NCI-H1105 (cell line): ENCODE data around the gene SNN.

Source experiments
- DNase-seq: peaks from one replicate; lab custom pipeline; 2025; lab: John Stamatoyannopoulos, UW

The SNN gene

GRCh38 chr16:11635113-11635652 is 33.1 kb upstream of the SNN start:
- no peak for DNase-seq

GRCh38 chr16:11635679-11636171 is 32.5 kb upstream of the SNN start:
- no peak for DNase-seq

GRCh38 chr16:11636172-11636721 is 32.0 kb upstream of the SNN start:
- DNase-seq, result no peak

GRCh38 chr16:11637320-11637719 is 30.9 kb upstream of the SNN start:
- no peak for DNase-seq

- no peak for DNase-seq
These were observed 30.1 kb upstream of the SNN start for GRCh38 chr16:11638140-11638539.

GRCh38 chr16:11639008-11639562 is 29.2 kb upstream of the SNN start:
- no peak for DNase-seq

GRCh38 chr16:11639925-11640899 is 28.0 kb upstream of the SNN start:
- peak; percentile 36 for DNase-seq

GRCh38 chr16:11640987-11641817 is 27.1 kb upstream of the SNN start:
- peak; percentile 51 for DNase-seq

- DNase-seq, result no peak
These were observed 25.5 kb upstream of the SNN start for GRCh38 chr16:11642765-11643116.

GRCh38 chr16:11649276-11649675 is 19.0 kb upstream of the SNN start:
- DNase-seq, result no peak

GRCh38 chr16:11650641-11651591 is 17.3 kb upstream of the SNN start:
- DNase-seq, result no peak

GRCh38 chr16:11651796-11652195 is 16.5 kb upstream of the SNN start:
- no peak for DNase-seq

- DNase-seq, result no peak
These were observed 12.6 kb upstream of the SNN start for GRCh38 chr16:11655655-11656054.

GRCh38 chr16:11657556-11657955 is 10.7 kb upstream of the SNN start:
- no peak for DNase-seq

- no peak for DNase-seq
These were observed 9.2 kb upstream of the SNN start for GRCh38 chr16:11658896-11659708.

GRCh38 chr16:11660565-11660964 is 7.7 kb upstream of the SNN start:
- no peak for DNase-seq

- no peak for DNase-seq
These were observed 5.7 kb upstream of the SNN start for GRCh38 chr16:11662582-11662981.

- DNase-seq, result no peak
These were observed 3.2 kb upstream of the SNN start for GRCh38 chr16:11665071-11665491.

GRCh38 chr16:11666103-11667055 is 1.9 kb upstream of the SNN start:
- DNase-seq, result no peak
